HG03175 (cell line): ENCODE data around the gene TTLL11.

Experiments used
- ATAC-seq: cut with Tn5 transposase; IDR thresholded peaks from one replicate; pipeline ENCODE4 v1.9.1; 2021; ENCODE audit warnings: mild to moderate bottlenecking, moderate library complexity; ENCODE audit not compliant: unreplicated experiment

TTLL11 gene

DNA sequence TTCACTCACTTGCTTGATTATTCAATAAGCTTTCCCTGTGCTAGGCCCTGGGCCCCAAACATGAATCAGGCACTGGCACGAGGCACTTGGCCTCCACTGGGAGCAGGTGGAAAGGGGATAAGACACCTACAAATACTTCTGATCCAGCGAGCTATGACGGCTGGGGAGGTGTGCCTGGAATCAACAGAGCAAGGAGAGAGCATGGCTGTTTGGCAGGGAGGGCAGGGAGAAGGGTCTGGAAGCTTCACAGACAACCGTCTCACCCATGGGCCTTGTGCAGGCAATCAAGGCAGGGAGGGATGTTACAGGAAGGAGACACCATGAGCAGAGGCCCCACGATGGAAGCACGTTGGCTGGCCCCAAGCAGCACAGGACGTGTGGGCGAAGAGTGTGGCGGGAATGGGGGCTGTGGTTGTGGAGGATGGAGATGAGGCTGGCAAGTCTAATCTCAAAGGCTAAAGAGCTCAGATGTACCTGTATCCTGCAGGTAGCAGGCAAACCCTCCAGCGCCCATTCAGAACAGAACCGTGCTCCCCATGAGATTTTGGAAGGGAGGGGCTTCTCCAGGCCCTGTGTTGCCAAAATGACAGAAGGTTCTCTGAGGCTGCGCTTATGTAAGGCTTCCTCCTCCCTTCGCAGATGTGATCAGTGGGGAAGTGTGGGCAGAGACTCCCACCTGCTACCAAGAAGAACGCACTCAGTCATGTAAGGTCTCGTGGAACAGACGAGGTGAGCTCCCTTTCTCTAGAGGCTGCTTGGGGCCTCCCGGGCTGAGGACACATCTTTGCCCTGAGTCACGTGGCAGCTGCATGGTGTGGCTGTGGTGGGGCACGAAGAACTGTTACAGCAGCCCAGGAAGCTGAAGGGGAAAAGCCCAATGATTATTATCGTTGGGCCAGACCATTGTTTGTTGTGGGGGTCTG lies 252.0 kb downstream of the TTLL11 start:
- no peak for ATAC-seq

DNA sequence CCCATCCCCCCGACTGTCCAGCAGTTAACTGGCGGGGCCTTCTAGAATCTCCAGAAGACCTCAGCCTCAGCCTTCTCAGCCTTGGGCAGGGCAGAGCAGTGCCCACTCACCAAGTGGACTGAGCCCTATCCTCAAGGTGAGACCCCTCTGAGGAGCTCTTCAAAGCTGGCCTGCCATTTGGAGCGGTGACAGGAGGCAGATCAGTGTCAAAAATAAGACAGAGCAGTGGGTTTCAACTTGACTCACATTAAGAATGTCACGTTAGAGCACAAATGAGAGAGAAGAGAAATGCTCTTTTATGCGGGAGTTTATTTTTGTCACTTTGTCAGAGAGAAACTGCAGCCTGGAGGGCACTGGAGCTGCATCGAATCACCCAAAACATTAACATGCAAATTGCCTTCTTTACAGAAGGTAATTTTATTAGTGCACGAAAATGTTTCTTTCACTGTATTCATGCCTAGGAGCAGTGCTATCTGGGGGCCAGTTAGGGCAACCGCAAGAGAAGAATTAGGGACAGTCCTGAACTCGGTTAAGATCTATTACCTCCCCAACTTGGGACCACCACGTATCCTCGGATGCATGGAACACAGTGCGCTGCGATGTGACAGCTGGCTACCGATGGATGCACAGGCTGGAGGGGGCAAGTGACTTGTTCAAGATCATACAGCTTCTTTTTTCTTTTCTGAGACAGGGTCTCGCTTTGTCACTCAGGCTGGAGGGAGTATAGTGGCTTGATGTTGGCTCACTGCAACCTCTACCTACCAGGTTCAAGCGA lies 253.2 kb downstream of the TTLL11 start:
- no peak for ATAC-seq

- no peak for ATAC-seq
Observed at GRCh38 chr9:121838746-121839669, 254.1 kb downstream of the TTLL11 start.

GRCh38 chr9:121837113-121837961 lies 255.8 kb downstream of the TTLL11 start:
- no peak for ATAC-seq

DNA sequence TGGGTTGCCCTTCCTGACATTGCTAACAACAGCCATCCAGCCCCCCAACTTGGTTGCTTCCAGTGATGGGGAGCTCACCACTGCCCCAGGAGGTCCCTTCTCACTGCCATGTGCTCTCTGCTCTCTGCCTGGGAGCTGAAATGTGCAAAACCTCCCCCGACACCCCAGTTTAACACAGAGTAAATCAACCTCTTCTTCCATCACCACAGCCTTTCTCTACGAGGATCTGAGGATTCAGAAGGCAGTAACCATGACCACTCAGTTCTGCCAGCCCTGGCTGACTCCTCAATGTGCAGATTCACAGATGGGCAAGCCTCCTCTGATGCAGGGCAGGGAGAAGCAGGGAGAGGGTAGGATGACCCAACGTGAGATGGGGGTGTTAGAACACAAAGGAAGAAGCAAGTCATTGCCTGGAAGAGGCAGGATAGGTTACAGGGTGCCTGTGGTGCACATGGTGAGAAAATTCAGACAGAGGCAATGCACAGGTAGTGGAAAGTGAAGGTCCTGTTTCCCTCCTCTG lies 256.7 kb downstream of the TTLL11 start:
- no peak for ATAC-seq

DNA sequence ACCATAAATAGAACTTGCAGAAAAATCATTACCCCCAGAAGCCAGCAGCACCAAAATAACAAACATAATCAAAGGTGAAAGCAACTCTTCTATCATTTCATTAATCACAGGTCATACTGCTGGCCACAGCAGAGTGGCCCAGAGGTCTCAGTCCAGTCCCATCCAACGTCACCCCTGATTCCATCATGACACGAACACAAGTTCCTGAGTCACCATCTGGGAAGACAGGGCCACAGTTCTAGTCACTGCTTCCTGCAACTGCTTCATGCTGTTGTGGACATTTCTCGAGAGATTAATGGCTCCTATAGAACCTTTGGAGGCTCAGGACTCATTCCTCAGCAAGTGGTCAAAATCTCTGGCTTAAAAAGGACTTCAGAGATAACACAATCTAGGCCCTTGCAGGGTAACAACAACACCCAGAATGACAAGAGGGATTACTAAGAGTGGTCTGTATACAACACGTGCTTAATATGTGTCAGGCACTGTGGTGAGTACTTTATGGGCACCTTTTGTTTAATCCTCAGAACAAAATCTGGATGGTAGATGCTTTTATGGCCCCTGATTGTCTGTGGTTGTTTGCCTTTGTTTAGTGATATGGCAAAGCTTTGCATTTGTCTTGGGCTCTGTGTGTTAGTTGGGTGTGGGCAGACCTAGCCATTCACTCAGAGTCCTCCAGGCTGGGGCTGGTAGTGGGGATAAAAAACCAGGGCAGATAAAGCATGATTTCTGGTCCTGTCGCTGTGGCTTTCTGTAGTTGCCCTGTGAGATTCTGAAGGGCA lies 257.3 kb downstream of the TTLL11 start:
- ATAC-seq = no peak

DNA sequence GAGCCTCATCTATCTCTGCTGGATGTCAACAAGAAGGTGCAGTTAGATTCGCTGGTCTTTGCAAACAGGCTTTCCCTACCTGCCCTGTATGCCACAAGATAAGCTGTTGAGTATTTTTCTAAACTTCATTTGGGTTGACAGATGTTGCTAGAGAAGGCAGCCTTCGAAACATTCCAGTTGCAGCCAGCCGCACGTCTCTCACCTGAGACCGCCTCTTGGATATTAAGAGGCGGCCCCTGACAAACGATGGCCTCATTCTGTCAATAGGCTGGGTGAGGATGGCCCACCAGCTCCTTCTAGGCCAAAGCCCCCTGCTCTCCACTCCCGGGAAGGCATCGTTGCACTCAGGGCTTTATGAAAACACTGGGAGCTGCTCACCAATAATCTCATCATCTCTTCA lies 260.0 kb downstream of the TTLL11 start:
- no peak for ATAC-seq

DNA sequence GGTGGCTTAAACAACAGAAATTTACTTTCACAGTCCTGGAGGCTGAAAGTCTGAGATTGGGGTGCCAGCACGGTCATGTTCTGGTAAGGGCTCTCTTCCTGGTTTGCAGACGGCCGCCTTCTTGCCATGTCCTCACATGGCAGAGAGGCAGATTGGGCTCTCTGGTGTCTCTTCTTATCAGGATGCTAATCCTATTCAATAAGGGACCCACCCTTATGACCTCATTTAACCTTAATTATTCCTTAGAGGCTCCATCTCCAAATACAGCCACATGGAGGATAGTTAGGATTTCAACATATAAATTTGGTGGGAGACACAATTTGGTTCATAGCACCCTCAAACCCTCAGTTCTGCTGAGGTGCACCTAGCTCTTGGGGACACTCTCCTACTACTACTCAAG lies 261.2 kb downstream of the TTLL11 start:
- no peak for ATAC-seq

- no peak for ATAC-seq
Observed at GRCh38 chr9:121830441-121831140, 262.5 kb downstream of the TTLL11 start.

GRCh38 chr9:121827251-121827967 lies 265.7 kb downstream of the TTLL11 start:
- ATAC-seq = no peak

DNA sequence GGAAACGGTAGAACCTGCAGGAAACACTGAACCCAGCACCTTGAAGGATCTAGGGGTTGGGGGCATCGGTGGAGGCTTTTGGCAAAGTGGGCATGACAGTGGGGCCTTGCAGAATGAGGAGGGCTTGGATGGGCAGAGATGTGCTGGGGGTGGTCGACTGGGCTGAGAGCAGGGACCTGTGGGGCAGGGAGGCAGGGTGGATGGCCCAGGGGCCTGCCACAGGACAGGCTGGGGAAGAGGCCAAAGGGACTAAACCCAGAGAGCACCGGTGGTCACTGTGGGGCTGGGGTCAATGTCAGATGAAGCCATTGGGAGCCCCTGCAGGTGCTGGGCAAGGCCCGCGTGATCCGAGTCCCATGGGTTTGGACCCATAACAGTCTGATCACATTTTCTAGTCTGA lies 266.4 kb downstream of the TTLL11 start:
- ATAC-seq = no peak

GRCh38 chr9:121825031-121825691 lies 267.9 kb downstream of the TTLL11 start:
- ATAC-seq = no peak

GRCh38 chr9:121824651-121825030 lies 268.5 kb downstream of the TTLL11 start:
- ATAC-seq = no peak

DNA sequence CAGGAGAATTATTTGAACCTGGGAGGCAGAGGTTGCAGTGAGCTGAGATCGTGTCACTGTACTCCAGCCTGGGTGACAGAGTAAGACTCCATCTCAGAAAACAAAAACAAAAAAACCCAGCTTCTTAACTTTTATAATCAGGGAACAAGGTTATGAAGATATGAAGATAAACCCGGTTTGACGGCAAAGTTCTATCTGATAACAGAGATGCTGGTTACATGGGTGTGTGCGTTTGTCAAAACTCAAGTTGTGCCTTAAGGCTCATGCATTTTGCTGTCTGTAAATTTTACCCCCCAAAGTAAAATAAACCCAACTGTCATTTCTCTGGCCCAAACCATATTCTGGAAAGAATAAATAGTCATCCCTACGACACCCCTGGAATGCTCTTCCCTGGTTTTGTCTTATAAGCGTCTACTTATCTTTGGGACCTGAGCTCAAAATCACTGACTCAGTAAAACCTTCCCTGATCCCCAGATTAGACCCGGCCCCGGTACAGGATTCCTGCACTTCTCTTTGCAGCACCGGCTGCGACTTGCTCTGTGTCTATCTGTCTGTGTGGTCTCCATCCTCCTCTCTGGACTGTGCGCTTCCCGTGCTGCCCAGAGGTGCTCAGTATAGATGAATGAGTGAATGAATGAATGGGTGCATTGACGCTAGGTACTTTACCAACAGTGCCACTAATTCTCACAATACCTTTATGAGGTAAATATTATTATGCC lies 269.5 kb downstream of the TTLL11 start:
- ATAC-seq = no peak

GRCh38 chr9:121822093-121823085 lies 270.7 kb downstream of the TTLL11 start:
- no peak for ATAC-seq
